Activated CD4-positive, alpha-beta T cell treated with anti-CD3 and anti-CD28 coated beads for 4 hours (primary cell): ENCODE data around the gene TPSB2.
"Not testable (repeated sequence)": the region's sequence is repeated elsewhere in the genome, so short reads cannot be mapped to it uniquely, and the experiment has no call there.

Experiments used
- DNase-seq, 2 donors: peaks; one replicate each; pipeline ENCODE4 v3.0.0-alpha.2; 2020

Gene TPSB2

DNA sequence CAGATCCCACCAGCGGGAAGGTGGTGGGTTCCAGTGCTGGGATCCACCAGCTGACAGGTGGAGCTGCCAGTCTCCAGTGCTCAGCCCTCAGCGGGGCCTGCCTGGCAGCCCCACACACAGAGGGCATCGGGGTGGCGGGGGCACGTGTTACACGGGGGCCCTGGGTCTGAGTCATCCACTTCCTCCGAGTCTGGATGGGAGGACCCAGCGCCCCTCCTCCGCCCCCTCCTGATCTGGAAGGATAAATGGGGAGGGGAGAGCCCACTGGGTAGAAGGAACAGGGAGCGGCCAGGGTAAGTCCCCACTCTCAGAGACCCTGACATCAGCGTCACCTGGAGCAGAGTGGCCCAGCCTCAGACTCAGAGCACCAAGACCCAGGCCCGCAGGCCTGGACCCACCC, 10.5 kb upstream of the TPSB2 start, which contains the start of gene TPSAB1:
TSS of gene TPSAB1 (plus strand) at position 270 of the 400 bp plus-strand sequence. CDS start 234 bp downstream, outside the sequence.
- not testable (repeated sequence) for DNase-seq

DNA sequence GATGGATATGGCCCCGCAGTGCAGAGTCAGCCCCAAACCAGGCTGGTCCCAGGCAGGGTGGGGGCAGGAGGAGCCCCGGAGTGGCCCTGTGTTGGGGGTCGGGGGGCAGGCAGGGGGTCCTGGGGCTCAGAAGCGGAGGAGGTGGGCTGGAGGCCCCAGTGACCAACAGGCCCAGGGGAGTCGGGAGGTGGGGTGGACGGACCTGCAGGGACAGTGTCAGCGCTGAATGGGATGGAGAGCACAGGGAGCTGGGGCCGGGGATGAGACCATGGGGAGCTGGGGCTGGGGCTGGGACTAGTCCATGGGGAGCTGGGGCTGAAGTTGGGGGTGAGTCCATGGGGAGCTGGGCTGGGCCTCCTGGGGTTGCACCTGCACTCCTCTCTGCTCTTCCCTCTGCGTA, 9.6 kb upstream of the TPSB2 start:
- DNase-seq, result not testable (repeated sequence)

DNA sequence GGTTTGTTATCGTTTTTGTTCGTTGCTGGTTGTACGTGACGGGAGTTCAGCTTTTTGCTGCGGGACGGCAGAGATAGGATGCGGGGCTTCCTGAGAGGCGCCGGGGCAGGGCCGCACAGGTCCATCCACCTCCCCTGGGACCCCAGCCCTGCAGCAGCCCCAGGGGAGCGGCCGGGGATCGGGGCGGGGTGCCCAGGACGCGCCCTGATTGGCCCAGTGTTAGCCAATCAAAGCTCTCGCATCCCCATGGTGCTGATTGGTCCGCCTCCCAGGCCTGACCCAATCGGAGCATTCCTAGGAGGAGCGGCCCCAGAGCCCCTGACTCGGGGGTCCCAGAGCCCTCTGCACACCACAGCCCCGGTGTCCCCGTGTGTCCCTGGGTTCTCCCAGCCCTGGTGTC, 8.9 kb upstream of the TPSB2 start:
- not testable (repeated sequence) for DNase-seq

DNA sequence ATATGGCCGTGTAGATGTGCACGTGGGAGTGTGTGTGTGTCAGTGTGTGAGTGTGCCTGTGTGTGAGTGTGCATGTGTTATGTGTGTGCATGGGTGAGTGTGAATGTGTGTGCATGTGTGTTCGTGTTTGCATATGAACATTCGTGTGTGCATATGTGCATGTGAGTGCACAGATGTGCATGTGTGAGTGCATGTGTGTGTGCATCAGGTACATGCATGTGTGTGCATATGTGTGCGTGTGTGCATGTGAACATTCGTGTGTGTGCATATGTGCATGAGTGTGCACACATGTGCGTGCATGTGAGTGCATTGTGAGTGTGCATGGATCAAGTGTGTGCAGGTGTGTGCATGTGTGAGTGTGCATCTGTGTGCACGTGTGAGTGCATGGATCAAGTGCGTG, 8.0 kb upstream of the TPSB2 start:
- DNase-seq, result no peak

DNA sequence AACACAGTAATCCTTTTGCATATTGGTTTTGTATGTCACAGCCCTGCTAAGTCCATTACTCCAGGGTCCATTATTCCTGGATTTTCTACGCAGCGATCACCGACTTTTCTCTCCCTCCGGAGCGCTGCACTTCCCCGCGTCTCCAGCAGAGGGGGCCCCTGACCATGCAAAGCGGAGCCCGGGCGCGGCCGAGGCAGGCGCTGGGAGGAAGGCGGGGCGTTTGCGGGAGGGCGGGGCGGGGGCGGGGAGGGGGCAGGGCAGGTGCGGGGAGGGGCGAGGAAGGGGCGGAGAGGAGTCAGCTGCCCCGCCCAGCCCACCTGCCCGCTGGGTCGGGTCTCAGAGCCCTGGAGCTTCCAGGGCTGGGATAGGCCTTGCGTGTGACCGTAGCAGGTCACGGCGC, 6.7 kb upstream of the TPSB2 start:
- DNase-seq, result not testable (repeated sequence)

DNA sequence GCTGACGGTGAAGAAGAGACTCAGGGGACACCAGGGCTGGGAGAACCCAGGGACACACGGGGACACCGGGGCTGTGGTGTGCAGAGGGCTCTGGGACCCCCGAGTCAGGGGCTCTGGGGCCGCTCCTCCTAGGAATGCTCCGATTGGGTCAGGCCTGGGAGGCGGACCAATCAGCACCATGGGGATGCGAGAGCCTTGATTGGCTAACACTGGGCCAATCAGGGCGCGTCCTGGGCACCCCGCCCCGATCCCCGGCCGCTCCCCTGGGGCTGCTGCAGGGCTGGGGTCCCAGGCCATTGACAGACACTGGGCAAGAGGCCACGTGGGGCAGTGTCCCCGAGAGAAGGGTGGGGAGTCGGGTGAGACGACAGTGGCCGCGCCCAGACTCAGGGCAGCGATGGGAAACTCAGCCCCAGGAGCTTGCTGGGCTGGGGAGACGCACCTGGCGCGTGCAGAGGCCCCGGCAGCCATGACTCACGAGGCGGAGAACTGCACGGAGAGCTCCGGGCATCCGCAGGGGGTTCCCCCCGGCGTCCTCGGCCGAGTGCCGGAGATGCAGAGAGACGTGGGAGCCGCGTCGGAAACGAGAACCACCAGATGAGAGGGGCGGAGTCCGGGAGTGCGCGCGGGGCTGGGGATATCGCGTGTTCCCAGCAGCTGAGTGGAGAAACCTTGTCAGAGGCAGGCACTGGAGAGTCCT, 2.2 kb upstream of the TPSB2 start:
- not testable (repeated sequence) for DNase-seq

DNA sequence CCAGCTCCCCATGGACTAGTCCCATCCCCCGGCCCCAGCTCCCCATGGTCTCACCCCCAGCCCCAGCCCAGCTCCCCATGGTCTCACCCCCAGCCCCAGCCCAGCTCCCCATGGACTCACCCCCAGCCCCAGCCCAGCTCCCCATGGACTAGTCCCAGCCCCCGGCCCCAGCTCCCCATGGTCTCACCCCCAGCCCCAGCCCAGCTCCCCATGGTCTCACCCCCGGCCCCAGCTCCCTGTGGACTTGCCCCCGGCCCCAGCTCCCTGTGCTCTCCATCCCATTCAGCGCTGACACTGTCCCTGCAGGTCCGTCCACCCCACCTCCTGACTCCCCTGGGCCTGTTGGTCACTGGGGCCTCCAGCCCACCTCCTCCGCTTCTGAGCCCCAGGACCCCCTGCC, 1.3 kb upstream of the TPSB2 start:
- not testable (repeated sequence) for DNase-seq

DNA sequence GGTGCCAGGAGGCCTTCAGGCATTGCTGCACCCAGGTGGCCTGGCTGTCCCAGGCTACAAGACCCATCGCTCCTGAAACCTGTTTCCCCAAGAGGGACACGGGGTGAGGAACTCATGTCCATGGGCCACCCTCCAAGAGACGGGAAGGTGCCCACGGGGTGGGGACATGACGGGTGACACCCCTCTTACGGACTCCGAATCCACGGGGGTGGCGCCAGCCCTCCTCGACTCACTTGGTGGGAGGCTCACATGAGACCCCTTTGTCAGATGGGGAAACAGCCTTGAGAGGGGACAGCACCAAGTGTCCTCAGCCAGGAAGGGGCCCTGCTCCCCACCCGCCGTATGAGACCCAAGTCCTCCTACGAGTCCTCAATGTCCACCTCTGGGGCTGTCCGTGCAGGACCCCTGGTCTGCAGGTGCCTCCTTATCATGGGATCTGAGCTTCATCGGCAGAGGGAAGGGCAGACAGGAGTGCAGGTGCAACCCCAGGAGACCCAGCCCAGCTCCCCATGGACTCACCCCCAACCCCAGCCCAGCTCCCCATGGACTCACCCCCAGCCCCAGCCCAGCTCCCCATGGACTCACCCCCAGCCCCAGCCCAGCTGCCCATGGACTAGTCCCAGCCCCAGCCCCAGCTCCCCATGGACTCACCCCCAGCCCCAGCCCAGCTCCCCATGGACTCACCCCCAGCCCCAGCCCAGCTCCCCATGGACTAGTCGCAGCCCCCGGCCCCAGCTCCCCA, 658 bp upstream of the TPSB2 start:
- not testable (repeated sequence) for DNase-seq

DNA sequence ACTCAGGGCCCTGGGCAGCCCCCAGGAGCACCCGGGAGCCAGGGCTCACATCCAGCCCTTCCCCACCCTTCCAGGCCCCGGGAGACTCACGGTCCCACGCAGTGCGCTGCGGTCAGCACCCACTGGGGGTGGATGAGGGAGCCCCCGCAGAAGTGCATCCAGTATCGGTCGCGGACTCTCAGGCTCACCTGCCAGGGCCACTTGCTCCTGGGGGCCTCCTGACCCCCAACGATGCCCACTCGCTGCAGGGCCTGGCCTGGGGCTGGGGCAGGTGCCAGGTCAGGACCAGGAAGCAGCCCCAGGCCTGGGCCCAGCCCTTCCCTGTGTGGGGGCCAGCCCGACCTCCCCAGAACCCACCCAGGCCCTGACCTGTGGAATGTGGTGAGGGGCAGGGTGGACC, 508 bp downstream of the TPSB2 start:
- DNase-seq, result not testable (repeated sequence)

DNA sequence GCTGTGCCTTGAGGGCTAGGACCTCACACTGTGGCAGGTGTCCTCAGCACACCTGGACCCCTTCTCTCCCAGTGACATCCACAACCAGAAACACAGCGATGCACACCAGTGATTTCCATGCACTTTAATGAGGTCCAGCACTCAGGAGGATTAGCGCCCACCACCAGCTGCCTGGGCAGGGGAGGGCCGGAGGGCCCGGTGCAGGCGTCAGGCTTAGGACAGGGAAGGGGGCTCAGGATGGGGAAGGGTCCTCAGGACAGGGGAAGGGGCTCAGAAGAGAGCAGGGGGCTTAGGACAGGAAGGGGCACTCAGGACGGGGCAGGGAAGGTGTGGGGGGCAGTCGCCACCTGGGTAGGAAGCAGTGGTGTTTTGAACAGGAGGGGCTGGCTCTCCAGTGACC, 1.8 kb downstream of the TPSB2 start:
- DNase-seq, result not testable (repeated sequence)

DNA sequence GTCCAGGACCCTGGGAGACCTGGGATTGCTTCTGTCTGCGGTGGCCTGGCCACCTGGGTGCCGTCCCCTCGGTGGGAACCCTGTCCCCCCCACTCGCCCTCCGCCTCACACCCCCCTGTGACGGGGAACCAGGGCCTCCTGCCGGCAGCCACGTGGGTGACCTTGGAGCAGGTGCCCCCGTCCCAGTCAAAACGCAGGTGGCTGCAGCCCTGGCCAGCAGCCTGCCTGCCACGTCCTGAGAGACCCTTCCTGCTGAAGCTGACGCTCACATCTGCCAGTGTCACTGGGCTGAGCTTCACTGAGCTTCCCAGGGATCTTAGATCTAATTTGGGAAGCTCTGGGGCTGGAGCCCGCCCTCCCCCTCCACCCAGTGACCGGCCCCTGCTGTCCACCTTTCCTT, 3.3 kb downstream of the TPSB2 start:
- DNase-seq, result not testable (repeated sequence)

DNA sequence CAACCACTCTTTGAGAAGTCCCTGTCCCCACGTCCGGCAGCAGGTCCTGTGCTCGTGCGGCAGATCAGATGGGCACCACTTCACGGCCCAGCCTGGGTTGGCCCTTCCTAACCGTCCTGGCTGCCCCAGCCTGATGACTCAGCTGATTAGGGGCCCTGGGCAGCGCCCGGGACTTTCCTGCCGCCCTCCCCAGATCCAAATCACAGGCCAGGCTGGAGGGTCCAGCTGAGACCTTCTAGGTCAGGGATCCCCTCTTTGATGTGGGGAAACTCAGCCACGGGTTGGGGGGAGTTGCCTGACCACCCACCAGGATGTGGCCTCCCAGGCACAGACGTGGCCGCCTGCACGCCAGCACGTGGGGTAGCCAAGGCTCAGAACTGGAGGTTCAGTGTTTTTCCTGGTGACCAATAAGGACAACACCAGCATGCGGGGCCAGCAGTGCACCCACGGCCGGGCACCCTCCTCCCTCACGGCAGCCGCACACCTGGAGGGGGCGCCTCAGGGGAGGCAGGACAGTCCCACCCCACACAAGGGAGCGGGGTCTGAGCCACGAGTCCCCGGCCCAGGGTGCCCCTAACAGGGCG, 4.2 kb downstream of the TPSB2 start:
- DNase-seq, result not testable (repeated sequence)

DNA sequence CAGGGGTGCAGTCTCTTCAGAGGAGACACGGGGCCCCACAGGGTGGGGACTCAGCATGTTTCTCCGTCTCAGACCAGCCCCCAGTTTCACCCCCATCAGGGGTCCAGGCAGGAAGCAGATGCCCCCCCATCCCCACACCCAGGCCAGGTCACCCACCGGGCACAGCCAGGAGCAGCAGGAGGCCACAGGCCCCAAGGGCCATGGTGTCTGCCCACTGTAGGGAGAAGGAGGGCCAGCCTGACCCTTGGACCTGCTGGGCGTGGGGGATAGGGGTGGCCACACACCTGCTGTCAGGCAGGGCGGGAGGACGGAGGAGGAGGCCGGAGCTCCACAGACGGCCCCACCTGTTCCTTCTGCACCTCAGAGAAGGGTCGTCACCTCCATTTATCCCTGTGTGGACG, 4.9 kb downstream of the TPSB2 start, which contains the start of gene TPSG1:
TSS of gene TPSG1 (minus strand) at position 218 of the 401 bp plus-strand sequence. CDS start at position 202, 16 bp downstream.
- no peak for DNase-seq

DNA sequence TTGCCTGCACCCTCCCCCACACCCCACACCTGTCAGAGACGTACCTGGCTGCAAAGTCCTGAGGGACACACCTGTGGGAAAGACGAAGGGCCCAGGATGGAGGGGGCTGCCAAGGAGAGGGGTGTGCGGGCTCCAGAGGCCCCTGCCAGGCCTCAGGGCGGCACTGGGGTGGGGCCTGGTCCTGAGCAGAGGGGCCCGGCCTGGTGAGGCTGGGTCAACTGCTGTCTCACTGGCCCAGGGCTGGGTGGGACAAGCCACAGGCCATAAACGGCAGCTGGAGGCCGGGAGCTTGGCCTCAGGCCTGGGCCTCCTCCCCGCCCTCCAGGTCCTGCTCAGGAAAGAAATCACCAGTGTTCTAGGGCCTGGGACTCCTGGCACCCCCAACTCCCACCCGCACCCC, 5.4 kb downstream of the TPSB2 start:
- no peak for DNase-seq

DNA sequence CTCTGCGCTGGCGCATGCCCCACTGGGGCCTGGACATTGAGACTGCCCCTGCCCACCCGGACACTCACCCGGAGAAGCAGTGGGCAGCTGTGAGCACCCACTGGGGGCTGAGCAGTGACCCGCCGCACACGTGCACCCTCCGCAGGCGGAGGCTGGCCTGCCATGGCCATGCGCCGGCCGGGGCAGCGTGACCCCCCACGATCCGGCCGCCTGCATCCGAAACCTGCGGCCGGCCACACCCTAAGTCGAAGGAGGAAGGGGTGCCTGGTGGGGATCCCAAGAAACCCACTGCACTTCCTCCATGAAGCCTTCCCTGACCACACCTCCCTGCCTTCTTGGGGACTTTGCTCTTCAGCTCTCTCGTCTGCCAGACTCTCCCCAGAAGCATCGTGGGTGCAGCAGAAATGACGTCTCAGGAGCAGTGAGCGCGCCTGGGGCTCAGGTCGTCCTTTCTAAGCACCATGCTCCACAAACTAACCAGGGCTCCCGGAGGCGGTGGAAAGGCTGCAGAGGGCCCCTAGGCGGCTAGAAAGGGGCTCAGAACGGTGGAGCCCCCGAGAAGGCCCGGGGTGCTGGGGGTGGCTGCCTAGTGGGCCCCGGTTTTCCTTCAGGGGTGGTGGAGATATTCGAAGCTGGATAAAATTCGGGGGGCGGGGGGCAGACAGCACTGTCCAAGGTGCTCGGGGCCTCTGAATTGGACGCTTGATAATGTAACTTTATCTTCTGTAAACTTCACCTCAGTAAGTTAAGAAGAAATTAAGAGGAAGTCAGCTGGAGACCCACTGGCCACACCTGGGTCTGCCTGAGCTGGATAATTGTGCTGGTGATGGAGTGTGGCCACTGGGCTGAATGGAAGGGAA, 6.4 kb downstream of the TPSB2 start:
- no peak for DNase-seq

DNA sequence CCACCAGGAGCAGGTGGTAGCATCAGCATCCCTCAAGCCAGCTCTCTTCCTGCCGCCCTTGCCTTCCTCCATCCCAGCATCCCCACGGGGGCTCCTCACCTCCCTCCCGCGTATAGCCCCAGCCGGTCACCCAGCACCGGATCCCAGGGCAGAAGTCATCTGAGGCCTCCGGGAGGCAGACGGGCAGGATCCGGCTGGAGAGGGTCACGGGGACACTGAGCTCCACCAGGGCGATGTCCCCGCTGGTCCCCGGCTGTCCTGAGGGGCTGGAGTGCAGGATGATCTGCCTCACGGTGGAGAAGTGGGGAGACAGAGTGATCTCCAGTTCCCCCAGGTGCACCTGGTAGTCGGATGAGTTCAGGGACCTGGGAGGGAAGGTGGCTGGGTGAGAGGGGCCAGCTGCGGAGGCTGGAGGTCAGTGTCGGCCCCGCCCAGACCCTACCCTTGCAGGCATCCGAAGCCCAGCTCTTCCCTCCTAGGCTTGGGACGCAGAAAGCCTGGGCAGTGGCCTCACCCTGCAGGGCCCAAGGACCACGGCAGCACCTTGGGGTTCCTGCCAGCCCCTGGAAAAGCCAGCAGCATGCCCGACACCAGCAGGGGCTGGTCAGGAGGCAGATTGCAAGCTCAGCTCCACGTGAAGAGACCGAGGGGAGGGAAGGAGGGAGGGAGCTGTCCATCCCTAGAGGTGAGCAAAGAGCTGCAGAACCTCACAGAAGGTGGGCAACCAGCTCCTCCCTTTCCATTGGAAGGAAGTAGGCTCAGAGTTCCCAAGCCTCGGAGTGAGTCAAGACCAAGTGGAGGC, 7.2 kb downstream of the TPSB2 start:
- DNase-seq, result no peak

DNA sequence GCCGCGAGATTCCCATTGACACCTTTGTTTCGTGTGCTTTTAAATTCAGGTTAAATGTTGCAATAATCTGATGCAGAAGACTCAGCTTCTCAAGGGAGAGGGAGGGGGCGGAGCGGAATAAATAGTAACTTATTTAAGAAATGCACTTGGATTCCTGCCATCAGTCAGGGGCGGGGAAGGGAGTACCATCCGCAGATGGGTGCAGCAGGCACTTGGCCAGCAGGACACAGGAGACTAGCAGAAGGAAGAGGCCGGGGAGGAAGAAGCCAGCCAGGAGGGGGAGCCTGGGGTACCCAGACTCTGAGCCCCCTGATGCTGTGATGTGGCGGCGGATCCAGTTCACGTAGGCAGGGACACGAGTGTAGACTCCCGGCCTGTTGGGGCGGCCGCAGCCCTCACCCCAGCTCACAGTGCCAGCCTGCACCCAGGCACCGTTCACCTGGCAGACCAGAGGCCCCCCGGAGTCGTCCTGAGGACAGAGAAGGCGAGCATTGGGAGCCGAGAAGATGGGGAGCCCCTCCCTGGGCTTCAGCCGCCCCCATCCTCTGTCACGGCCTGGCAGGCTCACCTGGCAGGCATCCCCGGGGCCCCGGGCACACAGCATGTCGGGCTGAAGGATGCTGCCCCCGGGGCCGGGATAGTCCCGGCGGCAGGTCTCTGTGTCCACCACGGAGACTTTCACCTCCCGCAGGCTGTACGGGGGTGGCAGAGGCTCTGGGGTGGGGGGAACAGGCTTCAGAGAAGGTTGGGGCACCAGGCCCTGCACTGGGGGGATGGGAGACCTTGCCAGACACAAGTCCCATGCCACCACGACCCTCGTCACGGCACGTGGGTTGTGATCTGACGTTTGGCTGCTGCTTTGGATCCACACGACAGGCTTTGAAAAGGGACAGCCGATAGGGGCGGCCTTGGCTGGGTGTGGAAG, 8.1 kb downstream of the TPSB2 start:
- DNase-seq, result no peak

DNA sequence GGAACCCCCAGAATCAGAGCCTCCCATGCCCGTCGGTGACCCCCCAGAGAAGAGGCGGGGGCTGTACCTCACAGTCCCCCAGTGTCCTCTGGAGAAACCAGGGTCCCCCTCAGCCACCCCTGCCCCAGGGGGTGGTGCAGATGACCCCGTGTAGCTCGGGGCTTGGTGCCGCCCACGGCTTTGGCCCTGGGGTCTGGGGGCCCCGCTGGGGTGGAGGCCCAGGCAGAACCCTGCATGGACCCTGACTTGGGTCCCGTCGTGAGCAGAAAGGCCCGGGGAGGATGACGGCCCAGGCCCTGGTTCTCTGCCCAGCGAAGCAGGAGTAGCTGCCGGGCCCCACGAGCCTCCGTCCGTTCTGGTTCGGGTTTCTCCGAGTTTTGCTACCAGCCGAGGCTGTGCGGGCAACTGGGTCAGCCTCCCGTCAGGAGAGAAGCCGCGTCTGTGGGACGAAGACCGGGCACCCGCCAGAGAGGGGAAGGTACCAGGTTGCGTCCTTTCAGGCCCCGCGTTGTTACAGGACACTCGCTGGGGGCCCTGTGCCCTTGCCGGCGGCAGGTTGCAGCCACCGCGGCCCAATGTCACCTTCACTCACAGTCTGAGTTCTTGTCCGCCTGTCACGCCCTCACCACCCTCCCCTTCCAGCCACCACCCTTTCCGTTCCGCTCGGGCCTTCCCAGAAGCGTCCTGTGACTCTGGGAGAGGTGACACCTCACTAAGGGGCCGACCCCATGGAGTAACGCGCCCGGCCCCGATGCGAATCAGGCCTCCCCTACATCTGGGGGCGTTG, 8.9 kb downstream of the TPSB2 start:
- DNase-seq, result no peak

DNA sequence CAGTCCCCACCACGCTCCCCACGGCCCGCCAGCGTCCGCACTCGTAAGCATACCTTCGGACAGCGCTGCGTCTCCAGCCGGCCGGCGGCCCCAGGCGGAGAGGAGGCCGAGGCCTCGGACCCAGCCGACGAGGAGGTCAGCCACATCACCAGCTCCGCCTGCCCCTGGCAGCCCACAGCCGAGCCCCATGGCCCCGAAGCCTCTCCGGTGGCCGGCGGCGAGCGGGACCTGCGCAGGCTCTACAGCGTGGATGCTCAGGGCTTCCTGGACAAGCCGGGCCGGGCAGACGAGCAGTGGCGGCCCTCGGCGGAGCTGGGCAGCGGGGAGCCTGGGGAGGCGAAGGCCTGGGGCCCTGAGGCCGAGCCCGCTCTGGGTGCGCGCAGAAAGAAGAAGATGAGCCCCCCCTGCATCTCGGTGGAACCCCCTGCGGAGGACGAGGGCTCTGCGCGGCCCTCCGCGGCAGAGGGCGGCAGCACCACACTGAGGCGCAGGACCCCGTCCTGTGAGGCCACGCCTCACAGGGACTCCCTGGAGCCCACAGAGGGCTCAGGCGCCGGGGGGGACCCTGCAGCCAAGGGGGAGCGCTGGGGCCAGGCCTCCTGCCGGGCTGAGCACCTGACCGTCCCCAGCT, 9.8 kb downstream of the TPSB2 start:
- no peak for DNase-seq
